MG63 (cell line): ENCODE measurements around the gene BEST1. TPM values are rescaled to one million over a fixed set of nuclear protein-coding genes. Genes with fewer than 3 reads are reported as not detected.

ENCODE experiments used
- DNase-seq: peaks from one replicate; pipeline ENCODE4 v3.0.0-alpha.2; 2020
- H3K27me3 ChIP-seq: fragments of 250-450 bp; sonication (Bioruptor Pico); 2 replicates; pipeline ENCODE4 v1.5.1; 2020; ENCODE audit warnings: mild to moderate bottlenecking, moderate library complexity
- H3K36me3 ChIP-seq: fragments of 250-450 bp; sonication (Bioruptor Pico); 2 replicates; pipeline ENCODE4 v1.5.1; 2020; ENCODE audit warnings: mild to moderate bottlenecking, moderate library complexity
- H3K4me3 ChIP-seq: fragments of 250-450 bp; sonication (Bioruptor Pico); 2 replicates; pipeline ENCODE4 v1.5.1; 2020; ENCODE audit warnings: mild to moderate bottlenecking, moderate library complexity
- H3K9me3 ChIP-seq: fragments of 250-450 bp; sonication (Bioruptor Pico); 2 replicates; pipeline ENCODE4 v1.5.1; 2020; ENCODE audit warnings: mild to moderate bottlenecking, moderate library complexity
- total RNA-seq: library from RNA; depleted of rRNA; stranded (reverse); fragments of >200 nt; shearing (Covaris generic); gene quantifications from 2 replicates; pipeline ENCODE4 v1.2.3, GENCODE V29; 2014; ENCODE audit warnings: low replicate concordance; rRNA removed

BEST1 gene
- not detected in 2 replicates for total RNA-seq

DNA sequence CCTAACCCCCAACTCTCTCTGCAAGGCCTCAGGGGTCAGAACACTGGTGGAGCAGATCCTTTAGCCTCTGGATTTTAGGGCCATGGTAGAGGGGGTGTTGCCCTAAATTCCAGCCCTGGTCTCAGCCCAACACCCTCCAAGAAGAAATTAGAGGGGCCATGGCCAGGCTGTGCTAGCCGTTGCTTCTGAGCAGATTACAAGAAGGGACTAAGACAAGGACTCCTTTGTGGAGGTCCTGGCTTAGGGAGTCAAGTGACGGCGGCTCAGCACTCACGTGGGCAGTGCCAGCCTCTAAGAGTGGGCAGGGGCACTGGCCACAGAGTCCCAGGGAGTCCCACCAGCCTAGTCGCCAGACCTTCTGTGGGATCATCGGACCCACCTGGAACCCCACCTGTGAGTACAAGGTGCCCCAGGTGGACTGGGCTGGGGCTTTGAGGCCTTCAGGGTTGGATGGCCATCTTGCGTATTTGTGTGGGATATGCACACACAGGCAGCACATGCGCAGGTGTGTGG lies at the start of gene BEST1:
Gene BEST1 (plus strand): TSS at position 317 of the 513 bp plus-strand sequence. CDS start 1,456 bp downstream, outside the sequence.
- no peaks in the 10 kb centered on the region for H3K36me3 ChIP-seq
- no peak for DNase-seq
- no peaks in the 10 kb centered on the region for H3K9me3 ChIP-seq
- H3K27me3 ChIP-seq = no peaks in the 10 kb centered on the region
- H3K4me3 ChIP-seq = no peak within 1 kb of the TSS

DNA sequence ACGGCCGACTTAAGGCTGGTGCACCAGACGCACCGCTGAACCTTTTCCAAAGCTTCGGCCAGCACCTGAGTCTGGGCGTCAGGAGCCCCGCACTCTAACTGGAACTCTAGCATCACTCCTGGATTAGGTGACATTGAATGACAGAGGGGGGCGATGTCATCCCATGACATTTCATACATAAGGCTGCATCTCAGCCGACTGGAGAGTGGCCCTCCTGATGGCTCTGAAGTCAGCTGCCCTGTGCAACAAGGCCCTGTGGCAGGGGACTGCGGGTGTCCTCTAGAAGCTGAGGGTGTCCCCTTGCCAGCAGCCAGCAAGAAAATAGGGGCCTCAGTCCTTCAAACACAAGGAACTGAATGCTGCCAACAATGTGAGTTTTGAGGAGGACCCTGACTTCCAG lies 48.8 kb upstream of the BEST1 start:
- Histone ChIP-seq H3K9me3 (no peaks in the 10 kb centered on the region), H3K27me3 (no peaks in the 10 kb centered on the region), H3K36me3 (no peaks in the 10 kb centered on the region), H3K4me3 (no peak overlapping the region)
- no peak for DNase-seq

DNA sequence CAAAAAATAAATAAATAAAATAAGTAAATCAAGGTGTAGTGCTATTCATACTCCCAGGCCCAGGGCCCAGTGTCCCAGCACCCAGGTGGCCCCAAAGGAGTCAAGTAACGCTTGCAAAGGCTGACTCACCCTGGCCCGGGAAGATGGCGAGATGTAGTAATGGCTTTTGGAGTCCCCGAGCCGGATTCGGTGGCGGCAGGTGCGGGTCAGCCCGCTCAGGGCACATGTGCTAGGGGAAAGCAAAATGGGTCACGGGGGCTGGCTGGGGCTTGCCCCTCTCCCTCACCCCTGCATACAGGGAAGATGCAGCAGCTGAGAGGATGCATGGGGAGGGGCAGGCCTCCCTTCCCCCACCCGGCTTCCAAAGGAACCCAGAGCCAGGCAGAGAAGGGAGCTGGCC lies 47.8 kb upstream of the BEST1 start:
- no peaks in the 10 kb centered on the region for H3K27me3 ChIP-seq
- no peak for DNase-seq
- H3K9me3 ChIP-seq = no peaks in the 10 kb centered on the region
- H3K36me3 ChIP-seq = no peaks in the 10 kb centered on the region
- H3K4me3 ChIP-seq = no peak overlapping the region

DNA sequence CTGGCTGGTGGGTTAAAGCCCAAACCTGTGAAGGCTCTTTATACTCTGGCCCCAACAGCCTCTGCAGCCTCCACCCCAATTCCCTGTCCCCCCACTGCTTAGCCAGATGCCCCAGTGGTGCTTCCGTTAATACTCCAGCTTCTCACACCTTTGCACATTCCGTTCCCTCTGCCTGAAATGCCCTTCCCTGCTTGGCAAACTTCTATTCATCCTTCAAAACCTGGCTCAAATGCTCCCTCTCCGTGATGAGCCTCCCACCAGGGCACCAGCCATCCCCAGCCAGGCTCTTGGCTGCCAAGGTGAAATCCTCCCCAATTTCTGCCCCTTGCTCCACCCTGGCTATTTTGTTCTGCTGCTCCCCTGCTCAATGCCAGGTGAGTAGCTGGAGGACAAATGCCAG lies 46.3 kb upstream of the BEST1 start:
- Histone ChIP-seq H3K27me3 (no peaks in the 10 kb centered on the region), H3K36me3 (no peaks in the 10 kb centered on the region), H3K9me3 (no peaks in the 10 kb centered on the region), H3K4me3 (no peak overlapping the region)
- no peak for DNase-seq

DNA sequence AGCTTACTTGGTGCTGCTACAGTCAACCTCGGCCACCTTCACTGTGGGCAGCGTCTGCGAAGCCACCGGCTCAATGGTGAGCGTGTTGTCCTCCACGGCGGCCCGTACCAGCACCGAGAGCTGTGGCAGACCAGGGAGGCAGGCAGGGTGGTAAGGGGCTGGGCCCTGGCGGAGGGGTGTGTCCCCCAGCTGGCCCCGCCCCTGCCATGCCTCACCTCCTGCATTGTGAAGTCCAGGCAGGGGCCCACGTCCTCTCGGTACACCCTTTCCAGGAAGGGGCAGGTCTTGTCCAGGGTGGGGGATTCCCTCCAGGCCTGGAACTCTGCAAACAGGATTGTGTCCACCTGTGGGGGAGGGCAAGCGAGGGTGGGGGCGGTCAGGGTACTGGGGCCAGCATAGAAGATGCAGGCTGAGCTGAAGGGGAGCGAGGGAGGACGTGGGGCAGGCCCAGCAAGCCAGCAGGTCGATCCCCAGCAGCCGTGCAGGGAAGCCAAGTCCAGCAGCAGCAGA lies 45.6 kb upstream of the BEST1 start:
- H3K27me3 ChIP-seq = no peaks in the 10 kb centered on the region
- H3K9me3 ChIP-seq = no peaks in the 10 kb centered on the region
- H3K4me3 ChIP-seq = no peak overlapping the region
- no peak for DNase-seq
- no peaks in the 10 kb centered on the region for H3K36me3 ChIP-seq

DNA sequence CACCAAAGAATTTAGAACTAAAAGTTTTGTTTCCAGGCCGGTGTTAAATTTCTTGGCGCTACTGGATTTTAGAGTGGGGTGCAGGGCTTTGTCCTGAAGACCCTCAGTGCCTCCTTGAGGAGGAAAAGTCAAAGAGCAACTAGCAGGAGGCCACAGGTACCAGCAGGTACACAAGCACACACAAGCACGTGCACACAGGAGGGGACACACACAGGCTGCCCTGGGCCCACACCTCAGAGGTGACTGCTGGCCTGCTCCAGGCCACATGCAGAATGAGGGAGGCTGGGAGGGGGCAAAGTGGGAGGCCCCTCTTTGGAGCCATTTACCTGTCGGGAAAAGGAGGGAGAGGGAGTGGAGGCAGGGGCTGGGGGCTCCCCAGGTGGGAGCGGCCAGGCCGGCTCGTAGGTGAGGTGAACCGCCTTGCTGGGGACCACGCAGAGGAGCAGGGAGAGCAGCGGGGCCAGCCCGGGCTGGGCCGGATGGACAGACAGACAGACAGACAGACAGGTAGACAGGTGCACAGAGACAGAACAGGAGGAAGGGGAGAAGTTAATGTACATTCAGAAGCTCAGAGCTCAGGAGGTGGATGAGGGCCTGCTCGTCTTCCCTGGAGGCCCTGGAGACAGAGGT lies 45.0 kb upstream of the BEST1 start:
- Histone ChIP-seq H3K4me3 (no peak overlapping the region), H3K36me3 (no peaks in the 10 kb centered on the region), H3K9me3 (no peaks in the 10 kb centered on the region), H3K27me3 (no peaks in the 10 kb centered on the region)
- no peak for DNase-seq

DNA sequence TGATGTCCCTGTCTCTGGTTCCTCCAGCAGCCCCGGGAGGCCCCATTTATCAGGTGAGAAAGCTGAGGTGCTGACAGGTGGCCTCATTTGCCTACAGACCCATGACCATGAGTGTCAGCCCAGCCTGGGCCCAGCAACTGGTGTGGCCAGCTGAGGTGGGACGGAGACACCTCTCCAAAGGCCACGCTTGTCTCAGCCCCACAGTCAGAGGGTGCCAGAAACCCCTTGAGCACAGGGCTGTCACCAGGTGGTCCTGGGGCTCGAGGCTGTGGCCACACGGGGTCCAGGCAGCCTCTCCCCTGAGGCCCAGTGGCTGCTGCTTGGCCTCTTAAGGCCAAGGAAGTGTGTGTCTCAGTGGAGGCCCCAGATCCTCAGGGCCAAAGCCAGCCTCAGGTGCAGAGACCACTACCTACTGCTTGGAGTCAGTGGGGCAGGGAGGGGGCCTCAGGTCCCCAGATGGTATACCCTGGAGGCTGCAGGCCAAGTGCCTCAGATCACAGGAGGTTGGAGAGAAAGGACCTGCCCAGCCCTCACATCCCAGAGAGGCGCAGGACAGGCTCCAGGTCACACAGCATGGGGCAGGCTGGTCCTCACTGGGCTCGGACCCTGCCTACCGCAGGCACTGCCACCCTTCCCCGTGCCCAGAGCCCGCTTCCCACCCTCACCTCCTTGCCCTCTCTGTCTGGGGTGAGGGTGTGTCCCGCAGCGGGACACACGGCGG lies 44.2 kb upstream of the BEST1 start:
- H3K9me3 ChIP-seq = no peaks in the 10 kb centered on the region
- H3K36me3 ChIP-seq = no peaks in the 10 kb centered on the region
- H3K27me3 ChIP-seq = no peaks in the 10 kb centered on the region
- DNase-seq = no peak
- no peak overlapping the region for H3K4me3 ChIP-seq

DNA sequence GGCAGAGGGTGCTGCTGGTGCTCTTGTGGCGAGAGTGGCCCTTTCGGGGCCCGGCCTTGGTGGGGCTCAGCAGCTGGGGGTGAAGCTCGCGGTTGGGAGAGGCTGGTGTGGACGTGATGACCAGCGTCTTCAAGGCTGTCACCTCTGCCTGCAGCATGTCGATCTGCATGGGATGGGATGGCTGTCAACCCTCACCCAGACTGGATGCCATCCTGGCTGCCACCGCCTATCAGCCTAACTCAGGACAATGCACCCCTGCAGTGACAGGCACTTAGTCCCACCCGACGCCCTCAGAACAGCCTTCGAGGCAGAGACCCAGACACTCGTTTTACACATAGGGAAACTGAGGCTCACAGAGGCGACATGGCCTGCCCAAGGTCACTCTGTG lies 43.6 kb upstream of the BEST1 start:
- Histone ChIP-seq H3K27me3 (no peaks in the 10 kb centered on the region), H3K4me3 (no peak overlapping the region), H3K36me3 (no peaks in the 10 kb centered on the region), H3K9me3 (no peaks in the 10 kb centered on the region)
- DNase-seq = no peak

DNA sequence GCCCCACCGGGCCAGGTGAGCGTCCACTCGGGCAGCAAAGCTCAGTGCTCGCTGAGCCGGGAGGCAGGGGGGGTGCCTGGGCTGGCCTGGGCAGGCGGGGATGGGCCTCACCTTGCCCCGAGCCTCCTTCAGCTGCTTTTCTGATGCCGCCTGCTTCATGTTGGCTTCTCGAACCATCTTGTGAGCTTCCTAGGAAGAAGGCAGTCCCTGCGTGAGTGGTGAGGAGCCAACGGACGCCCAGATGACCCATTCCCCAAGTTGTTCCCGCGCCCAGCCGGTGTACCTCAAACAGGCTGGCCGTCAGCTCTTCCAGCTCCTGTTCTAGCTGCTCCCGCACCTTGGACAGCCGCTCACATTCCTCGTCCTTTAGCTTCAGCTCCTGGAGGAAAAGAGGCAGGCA lies 42.9 kb upstream of the BEST1 start:
- H3K36me3 ChIP-seq = no peaks in the 10 kb centered on the region
- H3K4me3 ChIP-seq = no peak overlapping the region
- H3K9me3 ChIP-seq = no peaks in the 10 kb centered on the region
- H3K27me3 ChIP-seq = no peaks in the 10 kb centered on the region
- DNase-seq = no peak

DNA sequence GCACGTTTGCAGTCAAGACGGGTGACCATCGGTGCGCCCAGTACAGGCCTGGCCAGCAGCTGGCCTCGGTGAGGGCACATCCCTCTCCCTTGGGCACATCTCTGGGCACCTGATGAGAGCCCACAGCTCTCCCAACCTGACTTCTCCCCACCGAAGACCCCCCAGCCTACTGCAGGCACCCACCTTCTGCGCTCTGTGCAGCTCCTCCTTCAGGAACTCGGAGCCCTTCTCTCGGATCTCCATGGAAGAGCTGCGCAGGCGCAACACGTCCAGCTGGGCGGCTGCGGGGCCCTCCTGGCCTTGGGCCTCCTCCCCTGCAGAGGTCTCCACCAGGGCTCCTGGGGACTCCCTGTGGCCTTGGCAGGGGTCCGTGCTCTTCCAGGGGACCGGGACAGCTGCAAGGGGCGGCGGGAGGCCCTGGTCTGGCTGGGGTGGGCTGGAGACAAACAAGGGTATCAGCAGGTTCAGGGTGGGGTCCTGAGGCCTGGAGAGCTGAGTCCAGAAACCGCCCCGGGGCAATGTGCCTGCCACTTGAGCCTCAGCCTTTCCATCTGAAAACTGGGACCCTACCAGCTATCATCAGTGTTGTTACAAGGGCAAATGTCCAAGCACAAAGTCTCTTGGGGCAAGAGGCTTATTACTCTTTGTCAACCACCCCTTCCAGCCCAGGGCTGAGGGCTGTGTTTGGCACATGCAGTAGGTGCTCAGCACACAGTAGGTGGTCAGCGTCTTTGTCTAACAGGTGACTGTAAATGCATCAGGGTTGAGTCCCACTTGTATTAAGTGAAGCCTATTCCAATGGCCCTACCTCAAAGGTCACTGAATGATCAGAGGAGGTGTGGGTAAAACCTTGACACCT lies 42.1 kb upstream of the BEST1 start:
- DNase-seq = no peak
- no peaks in the 10 kb centered on the region for H3K9me3 ChIP-seq
- no peak overlapping the region for H3K4me3 ChIP-seq
- no peaks in the 10 kb centered on the region for H3K36me3 ChIP-seq
- no peaks in the 10 kb centered on the region for H3K27me3 ChIP-seq

DNA sequence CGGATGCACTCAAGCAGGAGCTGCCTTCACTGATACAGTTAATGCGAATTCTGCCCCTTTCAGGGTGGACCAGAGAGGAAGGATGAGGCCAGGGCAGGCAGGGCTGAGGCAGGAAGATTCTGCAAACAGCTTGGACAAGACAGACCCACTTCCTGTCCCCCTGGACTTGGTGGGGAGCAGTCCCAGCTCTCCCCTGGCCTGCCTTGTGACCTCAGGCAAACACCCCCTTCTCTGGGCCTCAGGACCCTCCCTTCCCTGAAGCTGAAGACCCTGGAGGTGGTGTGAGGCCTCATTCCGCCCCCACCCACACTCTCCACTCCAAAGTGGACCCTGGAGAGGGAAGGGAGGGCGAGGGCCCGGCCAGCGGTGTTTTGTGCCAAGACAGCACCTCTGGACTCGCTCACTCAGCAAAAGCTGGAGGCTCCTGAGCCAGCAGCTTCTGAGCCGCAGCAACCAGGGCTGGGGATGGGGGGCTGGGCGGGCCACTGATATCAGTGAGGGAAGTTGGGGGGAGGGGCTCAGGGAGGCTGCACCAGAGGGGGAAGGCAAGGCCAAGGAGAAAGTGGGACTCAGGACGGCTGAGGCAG lies 41.3 kb upstream of the BEST1 start:
- Histone ChIP-seq H3K9me3 (no peaks in the 10 kb centered on the region), H3K4me3 (no peak overlapping the region), H3K27me3 (no peaks in the 10 kb centered on the region), H3K36me3 (no peaks in the 10 kb centered on the region)
- DNase-seq = no peak

DNA sequence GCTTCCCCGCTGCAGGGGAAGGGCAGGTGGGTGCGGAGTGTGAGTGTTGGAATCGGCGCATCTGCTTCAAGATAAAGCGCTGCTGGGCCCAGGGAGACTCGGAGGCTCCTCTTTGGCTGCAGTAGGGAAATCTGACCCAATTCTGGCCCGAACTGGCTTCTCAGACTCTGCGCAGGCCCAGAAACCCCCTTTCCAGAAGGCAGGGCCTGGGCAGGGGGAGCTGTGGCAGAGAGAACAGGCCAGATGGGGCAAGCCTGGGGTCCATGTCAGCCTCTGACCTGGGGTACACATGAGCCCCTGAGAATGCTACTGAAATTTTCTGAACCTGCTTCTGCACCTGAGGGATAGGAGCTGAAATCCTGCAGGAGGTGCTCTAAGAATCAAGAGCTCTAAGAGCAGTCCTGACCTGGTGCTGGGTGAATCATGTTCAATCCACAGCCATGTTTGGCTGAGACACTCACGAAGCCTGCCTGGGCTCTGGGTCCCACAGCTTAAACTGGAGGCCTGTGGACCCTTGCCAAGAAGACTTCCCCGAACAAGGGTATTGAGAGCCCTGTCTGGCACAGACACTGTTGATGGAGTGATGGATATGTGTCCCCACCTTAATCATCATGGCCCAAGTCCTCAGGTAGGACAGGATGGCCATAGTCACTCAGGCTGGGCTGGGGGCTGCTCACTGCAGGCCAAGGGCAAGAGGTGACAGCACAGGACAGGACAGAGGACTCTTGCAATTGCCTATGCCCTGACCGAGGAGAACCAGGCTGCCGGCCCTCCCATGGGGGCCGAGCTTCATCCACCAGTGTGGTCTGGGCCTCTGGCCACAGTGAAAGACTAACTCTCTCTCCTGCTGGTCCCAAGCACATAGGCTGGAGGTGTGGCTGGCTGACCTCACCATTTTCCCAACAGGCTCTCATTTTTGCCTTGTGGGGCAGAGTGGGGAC lies 39.7 kb upstream of the BEST1 start:
- Histone ChIP-seq H3K27me3 (no peaks in the 10 kb centered on the region), H3K4me3 (no peak overlapping the region), H3K36me3 (no peaks in the 10 kb centered on the region), H3K9me3 (no peaks in the 10 kb centered on the region)
- no peak for DNase-seq

DNA sequence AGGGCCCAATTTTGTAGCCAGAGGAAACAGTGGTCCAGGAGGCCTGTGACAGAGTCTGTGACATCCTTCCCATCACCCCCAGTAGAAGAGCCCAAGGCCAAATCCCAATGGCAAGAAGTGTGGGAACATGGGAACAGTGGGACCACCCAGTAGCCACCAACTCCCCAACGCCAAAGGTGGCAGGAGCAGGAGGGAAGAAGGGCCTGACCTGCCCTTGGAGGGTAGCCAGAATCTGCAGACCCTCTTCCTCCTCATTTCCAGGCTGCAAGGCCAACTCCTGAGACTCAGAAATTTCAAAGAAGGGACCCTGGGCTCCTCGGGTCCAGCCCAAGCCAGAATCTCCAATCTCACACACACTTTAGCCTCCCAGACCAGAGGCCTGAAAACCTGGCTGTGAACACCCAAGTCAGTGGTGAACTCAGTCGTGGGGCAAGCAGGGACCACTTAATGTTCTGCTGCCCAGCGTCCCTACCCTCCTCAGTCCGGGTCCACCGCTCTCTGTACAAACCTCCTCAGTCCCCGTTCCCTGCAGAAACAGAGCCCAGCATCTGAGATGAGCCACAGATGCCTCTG lies 38.9 kb upstream of the BEST1 start:
- H3K27me3 ChIP-seq = no peaks in the 10 kb centered on the region
- no peak for DNase-seq
- H3K4me3 ChIP-seq = no peak overlapping the region

DNA sequence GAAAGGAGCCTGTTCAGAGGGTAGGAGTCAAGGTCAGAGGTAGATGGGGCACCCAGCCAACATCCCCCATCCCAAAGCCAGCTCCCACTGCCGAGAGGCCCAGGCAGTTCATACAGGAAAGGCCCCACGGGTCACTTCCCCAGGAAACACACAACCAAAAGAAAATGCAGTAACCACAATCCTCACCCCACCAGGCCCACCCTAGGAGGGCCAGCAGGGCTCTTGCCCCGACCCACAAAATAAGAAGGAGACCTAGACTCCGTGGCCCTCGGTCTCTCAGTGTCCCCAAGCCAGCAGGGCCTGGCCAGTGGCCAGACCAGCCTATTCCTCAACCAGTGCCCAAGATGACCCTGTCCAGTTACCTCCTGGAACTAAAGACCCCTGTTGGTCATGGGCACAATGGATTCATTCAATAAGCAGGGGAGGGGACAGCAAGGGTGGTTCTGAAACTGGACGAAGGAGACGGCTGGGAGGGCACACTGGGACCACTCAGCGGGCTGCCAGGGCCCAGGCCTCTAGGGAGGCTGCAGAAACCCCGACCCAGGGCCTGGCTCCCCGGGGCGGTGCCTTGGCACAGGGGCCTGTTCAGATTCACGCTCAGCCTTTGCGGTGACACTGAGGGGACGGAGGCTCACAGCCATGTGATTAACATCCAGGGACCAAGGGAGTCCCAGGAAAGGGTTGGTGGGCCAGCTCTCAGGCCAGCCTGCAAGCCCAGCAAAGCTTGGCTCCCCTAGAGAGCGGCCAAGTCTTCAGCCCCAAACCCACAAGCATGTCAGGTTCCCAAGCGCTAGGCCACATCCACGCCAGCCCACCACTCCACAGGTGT lies 38.2 kb upstream of the BEST1 start:
- H3K36me3 ChIP-seq = no peaks in the 10 kb centered on the region
- H3K4me3 ChIP-seq = no peak overlapping the region
- H3K27me3 ChIP-seq = no peaks in the 10 kb centered on the region
- no peaks in the 10 kb centered on the region for H3K9me3 ChIP-seq
- DNase-seq = no peak

More for the DNA sequence above, 38.9 kb upstream of the BEST1 start:
- Histone ChIP-seq H3K36me3 (no peaks in the 10 kb centered on the region), H3K9me3 (no peaks in the 10 kb centered on the region)

DNA sequence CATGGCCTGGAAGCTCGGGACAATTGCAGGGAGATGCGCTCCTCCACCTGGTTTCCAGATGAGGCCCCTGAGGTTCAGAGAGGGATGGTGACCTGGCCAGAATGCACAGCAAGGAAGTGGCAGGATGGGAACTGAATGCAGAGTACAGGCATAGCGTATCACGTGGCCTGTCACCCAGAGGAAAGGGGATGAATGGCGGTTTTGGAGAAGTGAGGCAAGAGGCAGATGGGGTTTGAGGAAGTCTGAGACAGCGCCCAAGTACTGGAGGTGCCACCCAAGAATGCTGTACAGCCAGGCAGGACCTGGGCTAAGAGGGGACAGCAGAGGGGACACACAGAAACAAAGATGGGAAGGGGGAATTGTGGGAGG lies 37.6 kb upstream of the BEST1 start:
- DNase-seq = no peak
- no peak overlapping the region for H3K4me3 ChIP-seq
- H3K27me3 ChIP-seq = no peaks in the 10 kb centered on the region
- no peaks in the 10 kb centered on the region for H3K36me3 ChIP-seq
- no peaks in the 10 kb centered on the region for H3K9me3 ChIP-seq
